Testis (tissue), 2 donors: ENCODE data around the gene CYB5R2.

Experiments
- POLR2A ChIP-seq: fragments of 450-650 bp; IDR thresholded peaks from one replicate; pipeline ENCODE4 v1.6.1; 2017; ENCODE audit warnings: antibody characterized with exemption, mild to moderate bottlenecking, moderate library complexity
- TF ChIP-seq, protein P1 (sequence below), 3 experiments: fragments of 450-650 bp in 2 of 3; fragments of 200-600 bp in 1 of 3; sonication (generic) in 1 of 3; IDR thresholded peaks; one replicate each; pipeline ENCODE4 v1.5.1; 2016 to 2019; ENCODE audit warnings: antibody characterized with exemption in 3 of 3, mild to moderate bottlenecking in 2 of 3, moderate library complexity in 1 of 3

DNA sequence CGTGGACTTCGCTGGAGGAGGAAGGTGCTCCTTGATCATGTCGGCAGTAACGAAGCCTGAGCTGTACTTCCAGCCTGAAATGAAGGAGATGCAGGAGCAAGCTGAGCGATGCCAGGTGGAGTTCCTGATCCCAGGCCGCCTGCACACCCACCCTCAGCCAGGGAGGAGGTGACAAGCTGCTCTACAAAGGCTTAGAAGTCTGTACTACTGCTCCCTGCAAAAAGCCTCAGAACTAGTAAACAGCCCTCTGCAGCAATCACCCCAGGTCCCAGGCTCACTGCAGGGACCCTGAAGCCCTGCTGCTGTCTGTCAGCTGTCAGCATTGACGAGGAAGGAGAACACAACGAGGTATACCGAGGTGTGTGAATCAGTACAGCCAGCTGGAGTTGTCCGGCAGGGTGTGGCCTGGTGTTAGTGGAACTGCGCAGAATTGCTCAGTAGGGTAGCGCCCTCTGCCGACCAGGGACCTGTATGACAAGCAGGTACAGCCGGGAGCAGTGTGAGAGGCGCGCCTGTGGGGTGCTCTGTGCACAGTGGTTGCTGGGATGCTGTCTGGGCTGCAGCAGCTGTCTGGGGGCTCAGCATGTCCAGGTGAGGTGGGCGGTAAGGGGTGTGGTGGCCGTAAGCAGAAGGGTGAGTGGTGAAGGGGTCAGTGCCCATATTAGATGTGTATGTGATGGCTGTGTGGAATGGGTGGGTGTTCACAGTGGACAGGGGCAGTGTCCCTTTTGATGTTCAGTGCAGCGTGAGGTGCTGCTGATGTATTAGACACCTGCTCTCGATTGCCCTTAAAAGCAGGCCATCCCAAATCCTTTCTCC is 7.6 kb downstream of the CYB5R2 start:
- TF ChIP-seq, protein P1, sequence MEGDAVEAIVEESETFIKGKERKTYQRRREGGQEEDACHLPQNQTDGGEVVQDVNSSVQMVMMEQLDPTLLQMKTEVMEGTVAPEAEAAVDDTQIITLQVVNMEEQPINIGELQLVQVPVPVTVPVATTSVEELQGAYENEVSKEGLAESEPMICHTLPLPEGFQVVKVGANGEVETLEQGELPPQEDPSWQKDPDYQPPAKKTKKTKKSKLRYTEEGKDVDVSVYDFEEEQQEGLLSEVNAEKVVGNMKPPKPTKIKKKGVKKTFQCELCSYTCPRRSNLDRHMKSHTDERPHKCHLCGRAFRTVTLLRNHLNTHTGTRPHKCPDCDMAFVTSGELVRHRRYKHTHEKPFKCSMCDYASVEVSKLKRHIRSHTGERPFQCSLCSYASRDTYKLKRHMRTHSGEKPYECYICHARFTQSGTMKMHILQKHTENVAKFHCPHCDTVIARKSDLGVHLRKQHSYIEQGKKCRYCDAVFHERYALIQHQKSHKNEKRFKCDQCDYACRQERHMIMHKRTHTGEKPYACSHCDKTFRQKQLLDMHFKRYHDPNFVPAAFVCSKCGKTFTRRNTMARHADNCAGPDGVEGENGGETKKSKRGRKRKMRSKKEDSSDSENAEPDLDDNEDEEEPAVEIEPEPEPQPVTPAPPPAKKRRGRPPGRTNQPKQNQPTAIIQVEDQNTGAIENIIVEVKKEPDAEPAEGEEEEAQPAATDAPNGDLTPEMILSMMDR (IDR thresholded peaks at IDR 0.05) = peak; percentile 59 to 70 (median 68)
- no peak for TF ChIP-seq POLR2A
